HepG2 (cell line): ENCODE measurements around the gene COG5.

Experiments
- CEBPB ChIP-seq: IDR thresholded peaks from 2 replicates; pipeline ENCODE4 v1.6.1; 2011; ENCODE audit warnings: low read depth, low read length, improper control_type of control experiment, borderline replicate concordance
- EED ChIP-seq: sonication (generic); formaldehyde crosslinking; IDR thresholded peaks from 2 replicates; pipeline ENCODE4 v1.5.0; 2020; ENCODE audit warnings: mild to moderate bottlenecking, missing genetic modification reagents
- EZH2 ChIP-seq: conservative IDR thresholded peaks from 2 replicates; pipeline ENCODE4 v1.6.1; 2012; ENCODE audit warnings: mild to moderate bottlenecking, low read depth, low read length, moderate library complexity
- ZNF629 ChIP-seq: sonication (generic); formaldehyde crosslinking; conservative IDR thresholded peaks from 2 replicates; pipeline ENCODE4 v1.5.0; 2020; ENCODE audit warnings: missing genetic modification reagents
- ZNF720 ChIP-seq: sonication (generic); formaldehyde crosslinking; IDR thresholded peaks from 2 replicates; pipeline ENCODE4 v1.4.0; 2020; ENCODE audit warnings: missing genetic modification reagents
- ZZZ3 ChIP-seq: sonication (generic); formaldehyde crosslinking; IDR thresholded peaks from 2 replicates; pipeline ENCODE4 v1.4.0; 2020; ENCODE audit warnings: missing genetic modification reagents, mild to moderate bottlenecking, borderline replicate concordance
- TF ChIP-seq, protein P1 (sequence below): sonication (generic); formaldehyde crosslinking; IDR thresholded peaks from 2 replicates; pipeline ENCODE4 v1.4.0; 2020; ENCODE audit warnings: missing genetic modification reagents

DNA sequence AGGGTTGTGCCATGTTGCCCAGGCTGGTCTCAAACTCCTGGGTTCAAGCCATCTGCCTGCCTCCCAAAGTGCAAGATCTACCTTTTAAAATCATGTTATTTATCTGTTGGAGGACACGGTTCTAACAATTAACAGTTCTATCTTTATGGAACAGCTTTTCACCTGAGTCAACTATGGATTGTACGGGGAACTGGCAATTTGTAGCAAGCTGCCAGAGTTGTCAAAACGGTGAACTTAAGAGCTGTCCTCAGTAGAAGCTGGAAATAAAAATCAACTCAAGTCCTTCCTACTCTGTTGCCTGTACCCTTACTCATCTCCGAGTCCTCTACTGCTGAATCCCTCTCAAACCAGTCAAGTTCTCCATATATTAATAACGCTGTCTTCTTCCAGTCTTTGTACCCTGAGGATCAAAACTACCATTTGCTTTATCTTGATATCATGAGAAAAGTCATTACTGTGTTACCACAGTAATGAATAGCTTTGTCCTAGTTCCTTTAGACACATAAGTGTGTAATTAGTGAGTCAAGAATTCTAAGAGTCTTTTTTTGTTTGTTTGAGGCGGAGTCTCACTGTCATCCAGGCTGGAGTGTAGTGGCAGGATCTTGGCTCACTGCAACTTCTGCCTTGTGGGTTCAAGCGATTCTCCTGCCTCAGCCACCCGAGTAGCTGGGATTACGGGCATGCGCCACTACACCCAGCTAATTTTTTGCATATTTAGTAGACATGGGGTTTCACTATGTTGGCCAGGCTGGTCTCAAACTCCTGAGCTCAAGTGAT, 366.7 kb downstream of the COG5 start:
- no peak for TF ChIP-seq EED (CRISPR knock-in tag)
- TF ChIP-seq ZNF720 (CRISPR knock-in tag), result no peak
- no peak for TF ChIP-seq ZZZ3
- no peak for TF ChIP-seq EZH2
- no peak for TF ChIP-seq ZNF629 (CRISPR knock-in tag)
- no peak for TF ChIP-seq CEBPB
- TF ChIP-seq, protein P1, sequence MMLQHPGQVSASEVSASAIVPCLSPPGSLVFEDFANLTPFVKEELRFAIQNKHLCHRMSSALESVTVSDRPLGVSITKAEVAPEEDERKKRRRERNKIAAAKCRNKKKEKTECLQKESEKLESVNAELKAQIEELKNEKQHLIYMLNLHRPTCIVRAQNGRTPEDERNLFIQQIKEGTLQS (CRISPR knock-in tag), result no peak
